D341Med (cell line): ENCODE measurements around the gene PAX7.

Source experiments
- DNase-seq: peaks from one replicate; pipeline ENCODE4 v3.0.0; 2012; ENCODE audit warnings: low spot score

PAX7 gene

DNA sequence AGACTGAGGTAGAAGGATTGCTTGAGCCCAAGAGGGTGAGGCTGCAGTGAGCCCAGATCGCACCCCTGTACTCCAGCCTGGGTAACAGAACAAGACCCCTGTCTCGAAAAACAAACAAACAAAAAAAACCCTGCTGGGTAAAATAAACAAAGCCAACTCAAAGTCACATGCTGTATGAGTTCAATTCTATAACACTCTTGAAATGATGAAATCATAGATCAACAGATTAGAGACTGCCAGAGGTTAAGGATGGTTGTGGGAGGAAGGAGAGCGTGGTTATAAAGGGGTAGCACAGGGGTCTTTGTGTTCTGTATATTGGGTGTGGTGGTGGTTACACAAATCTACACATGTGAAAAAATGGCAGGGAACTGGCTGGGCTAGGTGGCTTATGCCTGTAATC lies 166.3 kb downstream of the PAX7 start:
- no peak for DNase-seq
